Left lung (tissue), 10 donors: ENCODE results near the gene PTK7. TPM values are rescaled to one million over a fixed set of nuclear protein-coding genes. Genes with fewer than 3 reads are reported as not detected.

Experiments used
- ATAC-seq: fragments of 200-7000 bp; cut with Tn5 transposase; one replicate; pipeline ENCODE4 v1.9.1; 2020; ENCODE audit warnings: moderate library complexity
- DNase-seq, 4 donors: peaks; one replicate each; pipeline ENCODE4 v3.0.0-alpha.2; 2013 to 2020
- H3K27ac ChIP-seq, 2 donors: fragments of 200-600 bp; sonication (generic) in 1 of 2; one replicate each; pipeline versions ENCODE4 v1.5.0 to v1.8.0; 2020 to 2021
- H3K27me3 ChIP-seq, 2 donors: fragments of 200-600 bp; sonication (generic) in 1 of 2; one replicate each; pipeline versions ENCODE4 v1.5.0 to v1.8.0; 2020 to 2021
- H3K36me3 ChIP-seq, 2 donors: fragments of 200-600 bp; sonication (generic) in 1 of 2; one replicate each; pipeline versions ENCODE4 v1.5.0 to v1.8.0; 2020 to 2021
- H3K4me1 ChIP-seq, 2 donors: fragments of 200-600 bp; one replicate each; pipeline ENCODE4 v1.8.0; 2021
- H3K4me3 ChIP-seq, 2 donors: fragments of 200-600 bp; sonication (generic) in 1 of 2; one replicate each; pipeline versions ENCODE4 v1.5.0 to v1.8.0; 2020 to 2021; ENCODE audit warnings: mild to moderate bottlenecking in 1 of 2
- H3K9me3 ChIP-seq, 2 donors: fragments of 200-600 bp; sonication (generic) in 1 of 2; one replicate each; pipeline versions ENCODE4 v1.5.0 to v1.8.0; 2020 to 2021
- CTCF ChIP-seq, 2 donors: fragments of 200-600 bp; sonication (generic) in 1 of 2; IDR thresholded peaks; one replicate each; pipeline versions ENCODE4 v1.5.0 to v1.8.0; 2021; ENCODE audit warnings: antibody characterized with exemption in 2 of 2
- intact Hi-C, 2 donors: fragments of 100-400 bp; cut with DNase I; formaldehyde crosslinking; loops; one replicate each; pipeline versions ENCODE4 v1.11.2 to v1.14.2; 2022
- polyA plus RNA-seq, 6 donors: library from polyadenylated mRNA; unstranded; fragments of 120-200 nt; gene quantifications; one replicate each; pipeline ENCODE4 v1.2.1, GENCODE V29; 2013; ENCODE audit not compliant: insufficient read length in 6 of 6
- total RNA-seq, 2 donors: library from RNA; stranded (reverse); fragmentation: NEBNext Ultra II Directional; extraction: Animal tissue kit (Norgen Biotek cat#: 25700); gene quantifications; one replicate each; pipeline ENCODE4 v1.2.1, GENCODE V29; 2021
- donor health status: DM: no; HTN: yes; CAD: no.
- donor health status: DM: no; HTN: no; CAD: no.

PTK7 gene
- total and polyA plus RNA-seq, 8 donors: 89.2 to 312 (median 284) TPM

GRCh38 chr6:43202451-43202850, 126.3 kb downstream of the PTK7 start:
- ATAC-seq (no peak), DNase-seq (peak in 1 of 4 donors; percentile 22)
- intact Hi-C loops: no loop called here
- no peaks in the 10 kb centered on the region for H3K27me3 ChIP-seq
- no peak overlapping the region for H3K27ac ChIP-seq
- H3K36me3 ChIP-seq: peaks cover 0 to 80% of the 10 kb centered on the region in 2 donors
- no peak overlapping the region for H3K4me3 ChIP-seq
- H3K4me1 ChIP-seq: no peaks in the 10 kb centered on the region
- H3K9me3 ChIP-seq: no peaks in the 10 kb centered on the region
- TF ChIP-seq CTCF (IDR thresholded peaks at IDR 0.05): no peak

GRCh38 chr6:43203029-43203717, 127.1 kb downstream of the PTK7 start:
- H3K36me3 ChIP-seq: peaks cover 0 to 74% of the 10 kb centered on the region in 2 donors
- H3K9me3 ChIP-seq: no peaks in the 10 kb centered on the region
- intact Hi-C loops: no loop called here
- no peaks in the 10 kb centered on the region for H3K27me3 ChIP-seq
- no peaks in the 10 kb centered on the region for H3K4me1 ChIP-seq
- ATAC-seq (no peak), DNase-seq (peak in 1 of 4 donors; percentile 15)
- H3K4me3 ChIP-seq: no peak overlapping the region
- no peak overlapping the region for H3K27ac ChIP-seq
- TF ChIP-seq CTCF (IDR thresholded peaks at IDR 0.05): no peak

GRCh38 chr6:43203718-43204095, 127.6 kb downstream of the PTK7 start:
- intact Hi-C loops: no loop called here
- Histone ChIP-seq H3K4me1 (no peaks in the 10 kb centered on the region), H3K4me3 (no peak overlapping the region), H3K27me3 (no peaks in the 10 kb centered on the region), H3K36me3 (peaks cover 0 to 71% of the 10 kb centered on the region in 2 donors), H3K9me3 (no peaks in the 10 kb centered on the region), H3K27ac (no peak overlapping the region)
- no peak for TF ChIP-seq CTCF (IDR thresholded peaks at IDR 0.05)
- DNase-seq (peak in 1 of 4 donors; percentile 14), ATAC-seq (no peak)

- DNase-seq: peak in 1 of 4 donors; percentile 14
- Histone ChIP-seq H3K27ac (no peak overlapping the region), H3K4me1 (no peaks in the 10 kb centered on the region), H3K27me3 (no peaks in the 10 kb centered on the region), H3K36me3 (peaks cover 0 to 63% of the 10 kb centered on the region in 2 donors), H3K4me3 (no peak overlapping the region), H3K9me3 (no peaks in the 10 kb centered on the region)
- TF ChIP-seq CTCF (IDR thresholded peaks at IDR 0.05): no peak
- intact Hi-C loops: no loop called here
- no peak for ATAC-seq
Measured at GRCh38 chr6:43204271-43205105, 128.4 kb downstream of the PTK7 start.

- Histone ChIP-seq H3K4me3 (no peak overlapping the region), H3K9me3 (no peaks in the 10 kb centered on the region), H3K27ac (no peak overlapping the region), H3K4me1 (no peaks in the 10 kb centered on the region), H3K27me3 (no peaks in the 10 kb centered on the region), H3K36me3 (peaks cover 0 to 53% of the 10 kb centered on the region in 2 donors)
- TF ChIP-seq CTCF (IDR thresholded peaks at IDR 0.05): no peak
- DNase-seq: peak in 1 of 4 donors; percentile 5
- ATAC-seq: no peak
- intact Hi-C loops: no loop called here
Measured at GRCh38 chr6:43205849-43206248, 129.7 kb downstream of the PTK7 start.
